Left renal pelvis (tissue), 4 donors: Measurements from ENCODE around the gene FRMPD4. TPM values are rescaled to one million over a fixed set of nuclear protein-coding genes. Genes with fewer than 3 reads are reported as not detected.

Experiments
- DNase-seq, 4 donors: peaks; one replicate each; pipeline ENCODE4 v3.0.0-alpha.2; 2013; ENCODE audit warnings: low read depth in 4 of 4, low spot score in 3 of 4
- polyA plus RNA-seq, 4 donors: library from polyadenylated mRNA; unstranded; fragments of 120-200 nt; gene quantifications; one replicate each; pipeline ENCODE4 v1.2.1, GENCODE V29; 2013; ENCODE audit not compliant: insufficient read length in 4 of 4

FRMPD4 gene
- polyA plus RNA-seq, 4 donors = 0.09 to 0.34 (median 0.15) TPM

- no peak for DNase-seq
Measured at GRCh38 chrX:12292996-12293765, 154.9 kb downstream of the FRMPD4 start.

- no peak for DNase-seq
Measured at GRCh38 chrX:12297353-12297752, 159.1 kb downstream of the FRMPD4 start.

- no peak for DNase-seq
Measured at GRCh38 chrX:12301288-12301687, 163.0 kb downstream of the FRMPD4 start.

GRCh38 chrX:12304261-12304660 lies 166.0 kb downstream of the FRMPD4 start:
- no peak for DNase-seq

GRCh38 chrX:12307961-12308360 lies 169.7 kb downstream of the FRMPD4 start:
- no peak for DNase-seq

- DNase-seq = no peak
Measured at GRCh38 chrX:12308420-12308819, 170.1 kb downstream of the FRMPD4 start.

GRCh38 chrX:12309040-12309743 lies 170.9 kb downstream of the FRMPD4 start:
- no peak for DNase-seq

- DNase-seq = no peak
Measured at GRCh38 chrX:12309744-12310076, 171.4 kb downstream of the FRMPD4 start.

GRCh38 chrX:12314651-12315050 lies 176.4 kb downstream of the FRMPD4 start:
- DNase-seq = no peak

GRCh38 chrX:12315526-12315925 lies 177.3 kb downstream of the FRMPD4 start:
- DNase-seq = no peak

GRCh38 chrX:12319003-12319519 lies 180.8 kb downstream of the FRMPD4 start:
- DNase-seq = no peak

- DNase-seq = no peak
Measured at GRCh38 chrX:12319992-12320391, 181.7 kb downstream of the FRMPD4 start.

GRCh38 chrX:12322031-12322430 lies 183.8 kb downstream of the FRMPD4 start:
- DNase-seq = no peak

- DNase-seq = no peak
Measured at GRCh38 chrX:12325171-12325570, 186.9 kb downstream of the FRMPD4 start.

- DNase-seq = no peak
Measured at GRCh38 chrX:12327836-12328235, 189.6 kb downstream of the FRMPD4 start.

GRCh38 chrX:12329476-12329875 lies 191.2 kb downstream of the FRMPD4 start:
- DNase-seq = no peak

- no peak for DNase-seq
Measured at GRCh38 chrX:12330841-12331240, 192.6 kb downstream of the FRMPD4 start.

GRCh38 chrX:12332786-12333347 lies 194.6 kb downstream of the FRMPD4 start:
- no peak for DNase-seq

- DNase-seq = no peak
Measured at GRCh38 chrX:12339921-12340320, 201.6 kb downstream of the FRMPD4 start.

GRCh38 chrX:12344954-12345353 lies 206.7 kb downstream of the FRMPD4 start:
- DNase-seq = no peak

GRCh38 chrX:12349201-12349600 lies 210.9 kb downstream of the FRMPD4 start:
- DNase-seq = no peak

GRCh38 chrX:12352922-12353321 lies 214.6 kb downstream of the FRMPD4 start:
- DNase-seq = no peak
